Fibroblast of skin of scalp (primary cell): Measurements from ENCODE around the gene EFCC1.
"Not testable (repeated sequence)": the region's sequence is repeated elsewhere in the genome, so short reads cannot be mapped to it uniquely, and the experiment has no call there.

Experiments used
- DNase-seq: peaks from one replicate; pipeline ENCODE4 v3.0.0-alpha.2; 2013

Gene EFCC1

DNA sequence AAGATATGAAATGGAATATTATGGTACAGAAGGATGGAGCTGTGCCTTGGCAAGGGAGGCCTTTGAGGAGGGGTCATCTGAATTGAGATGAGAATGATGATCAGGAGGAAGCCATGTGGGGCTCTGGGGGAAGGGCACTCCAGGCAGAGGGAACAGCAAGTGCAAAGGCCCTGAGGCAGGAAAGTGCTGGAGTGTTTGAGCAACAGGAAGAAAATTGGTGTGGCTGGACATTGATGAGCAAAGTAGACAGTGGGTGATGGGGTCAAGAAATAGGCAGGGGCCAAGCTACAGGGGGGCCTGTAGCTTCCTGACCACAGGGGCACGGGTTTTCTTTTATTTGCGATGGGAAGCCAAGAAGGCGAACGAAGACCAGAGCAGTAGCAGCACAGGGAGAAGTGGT, 56.1 kb downstream of the EFCC1 start:
- no peak for DNase-seq

DNA sequence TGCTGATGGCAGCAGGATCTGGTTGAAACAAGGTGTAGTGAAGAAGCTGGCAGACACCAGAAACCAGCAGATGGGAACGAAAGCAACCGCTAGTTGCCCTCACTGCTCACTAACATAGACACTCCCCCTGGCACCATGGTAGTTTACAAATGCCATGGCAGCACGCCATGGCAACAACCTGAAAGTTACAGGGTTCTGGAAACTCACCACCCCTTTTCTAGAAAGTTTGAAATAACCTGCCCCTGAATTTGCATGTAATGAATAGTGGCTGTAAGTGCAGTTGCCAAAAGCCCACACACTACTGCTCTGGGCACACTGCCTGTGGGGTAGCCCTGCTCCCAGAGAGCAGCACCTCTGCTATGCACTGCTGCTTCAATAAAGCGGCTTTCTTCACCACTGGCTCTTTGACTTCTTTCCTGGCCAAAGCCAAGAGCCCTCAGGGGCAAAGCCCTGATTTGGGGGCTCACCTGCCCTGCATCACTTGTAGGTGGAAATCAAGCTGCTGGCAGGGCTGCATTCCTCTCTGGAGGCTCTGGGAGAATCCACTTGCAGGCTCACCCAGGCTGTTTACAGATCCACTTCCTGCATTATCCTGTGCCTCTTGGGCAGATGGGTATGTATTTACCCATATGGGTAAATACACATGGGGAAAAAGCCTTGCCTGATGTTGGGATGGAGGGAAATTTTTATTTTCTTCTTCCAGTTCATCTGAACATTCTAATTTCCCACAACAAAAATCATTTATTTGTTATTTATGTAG, 57.5 kb downstream of the EFCC1 start:
- DNase-seq: no peak

DNA sequence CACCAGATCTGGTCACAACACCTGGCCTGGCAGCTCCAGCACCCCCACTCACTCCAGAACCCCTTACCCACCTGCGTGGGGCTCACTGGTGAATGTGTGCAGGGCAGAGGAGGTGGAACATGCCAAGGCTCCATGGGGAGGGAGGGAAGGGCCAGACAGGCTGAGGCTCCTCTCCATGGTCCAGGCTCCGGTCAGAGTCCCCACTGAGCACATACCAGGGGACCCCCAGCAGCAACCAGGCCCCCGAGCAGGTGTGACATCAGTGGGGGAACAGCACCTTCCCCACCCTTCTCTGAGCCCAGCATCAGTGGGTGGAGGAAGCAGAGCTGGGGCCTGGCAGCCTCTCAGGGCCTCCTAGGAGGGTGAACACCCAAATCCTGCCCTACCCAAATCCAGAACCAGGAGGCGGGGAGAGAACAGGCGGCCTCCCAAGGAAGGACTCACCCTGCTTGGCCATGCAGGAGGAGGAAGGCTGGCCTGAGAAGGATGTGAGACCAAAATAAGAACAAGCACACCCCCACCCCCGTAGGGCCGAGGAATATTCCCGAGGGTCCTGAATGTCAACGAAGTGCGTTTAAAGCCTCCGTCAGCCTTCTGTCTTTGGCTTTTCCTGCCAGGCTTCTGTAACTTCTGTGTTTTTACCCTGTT, 58.3 kb downstream of the EFCC1 start:
- DNase-seq: no peak

DNA sequence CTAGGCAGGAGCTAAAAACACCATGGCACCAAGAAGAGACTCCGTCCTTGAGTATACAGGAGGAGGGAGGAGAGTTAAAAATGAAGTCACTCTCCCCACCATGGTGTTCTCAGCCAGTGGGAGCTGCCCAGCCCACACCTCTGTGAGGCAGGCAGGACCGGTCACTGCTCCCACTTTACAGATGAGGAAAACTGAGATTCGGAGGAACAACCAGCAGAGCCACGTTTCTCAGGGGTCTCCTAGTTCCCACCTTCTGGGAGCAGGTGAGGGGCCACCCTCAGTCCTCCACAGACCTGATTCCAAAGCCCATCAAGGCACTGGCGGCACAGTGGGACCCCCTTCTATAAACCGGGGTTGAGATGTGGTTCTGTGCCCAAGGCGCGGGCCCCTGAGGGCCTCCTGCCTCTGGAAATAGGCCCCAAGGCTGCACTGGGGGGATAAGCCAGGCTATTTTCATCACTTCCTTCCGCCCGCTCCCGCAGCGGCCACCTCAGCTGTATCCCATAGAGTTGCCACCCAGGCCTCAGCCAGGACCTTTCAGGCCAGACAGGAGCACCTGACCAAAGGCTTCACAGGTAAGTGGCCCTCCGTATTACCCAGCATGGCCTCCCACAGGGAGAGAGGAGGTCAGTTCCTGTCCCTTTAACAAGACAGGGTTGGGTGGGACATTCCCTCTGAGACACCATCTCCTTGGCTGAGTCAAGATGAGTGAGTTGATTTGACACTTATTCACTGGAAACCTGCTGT, 59.3 kb downstream of the EFCC1 start, which contains the start of gene GP9:
TSS of gene GP9 (plus strand) at position 504 of the 747 bp plus-strand sequence. CDS start 961 bp downstream, outside the sequence.
- no peak for DNase-seq

DNA sequence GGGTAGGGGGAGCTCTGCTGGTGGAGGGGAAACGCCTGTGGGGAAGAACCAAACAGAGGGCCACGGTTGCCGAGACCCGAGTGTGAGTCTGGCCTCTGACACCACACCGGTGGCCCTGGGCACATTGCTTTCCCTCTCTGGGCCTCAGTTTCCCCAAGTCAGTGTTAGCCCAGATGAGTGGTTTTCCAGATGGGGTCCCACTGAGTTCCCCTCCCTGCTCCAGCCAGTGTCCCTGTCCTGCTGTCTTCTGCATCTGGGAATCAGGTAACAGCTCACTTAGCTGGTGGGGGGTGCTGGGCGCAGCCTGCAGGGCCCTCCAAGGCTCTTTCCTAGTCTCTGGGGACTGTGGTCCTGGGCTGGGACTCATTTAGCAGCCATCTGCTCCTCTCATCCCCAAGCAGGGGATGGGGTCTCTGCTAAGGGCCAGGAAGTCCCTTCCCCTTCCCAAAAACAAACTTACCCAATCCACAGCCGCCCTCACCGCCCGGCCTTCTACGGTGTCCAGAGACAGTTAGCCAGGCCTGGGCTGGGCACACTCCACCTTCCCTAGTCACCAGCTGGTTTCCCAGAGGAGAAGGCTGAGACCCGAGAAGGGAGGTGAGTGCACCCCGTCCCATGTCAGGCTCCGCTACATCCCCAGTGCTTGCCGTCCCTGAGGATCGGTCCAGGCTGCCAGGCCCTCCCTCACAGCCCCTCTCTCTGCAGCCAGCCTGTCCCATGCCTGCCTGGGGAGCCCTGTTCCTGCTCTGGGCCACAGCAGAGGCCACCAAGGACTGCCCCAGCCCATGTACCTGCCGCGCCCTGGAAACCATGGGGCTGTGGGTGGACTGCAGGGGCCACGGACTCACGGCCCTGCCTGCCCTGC, 60.2 kb downstream of the EFCC1 start:
- DNase-seq: no peak

DNA sequence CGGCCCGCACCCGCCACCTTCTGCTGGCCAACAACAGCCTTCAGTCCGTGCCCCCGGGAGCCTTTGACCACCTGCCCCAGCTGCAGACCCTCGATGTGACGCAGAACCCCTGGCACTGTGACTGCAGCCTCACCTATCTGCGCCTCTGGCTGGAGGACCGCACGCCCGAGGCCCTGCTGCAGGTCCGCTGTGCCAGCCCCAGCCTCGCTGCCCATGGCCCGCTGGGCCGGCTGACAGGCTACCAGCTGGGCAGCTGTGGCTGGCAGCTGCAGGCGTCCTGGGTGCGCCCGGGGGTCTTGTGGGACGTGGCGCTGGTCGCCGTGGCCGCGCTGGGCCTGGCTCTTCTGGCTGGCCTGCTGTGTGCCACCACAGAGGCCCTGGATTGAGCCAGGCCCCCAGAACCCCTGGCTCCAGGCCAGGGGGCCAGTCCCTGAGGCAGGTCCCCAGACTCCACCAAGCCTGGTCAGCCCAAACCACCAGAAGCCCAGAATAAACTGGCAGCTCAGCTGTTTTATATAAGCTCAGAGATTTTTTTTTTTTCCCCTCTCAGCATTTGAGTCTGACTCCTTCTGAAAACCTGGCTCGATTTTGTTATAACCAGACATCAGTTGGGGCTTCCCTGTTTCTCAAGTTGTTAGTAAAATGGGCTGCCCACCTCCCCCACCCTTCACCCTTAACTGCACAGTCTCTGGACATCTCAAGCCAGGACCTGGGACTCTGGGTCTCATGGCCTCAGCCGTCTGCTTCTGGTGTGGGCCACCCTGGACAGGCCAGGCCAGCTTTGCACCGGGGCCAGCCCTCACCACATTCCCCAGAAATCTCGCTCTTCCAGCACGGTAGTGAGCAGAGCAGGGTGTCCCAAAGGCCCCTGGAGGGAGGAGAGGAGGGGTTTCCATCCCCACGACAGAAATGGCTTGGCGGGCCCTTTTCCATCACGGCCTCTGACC, 61.1 kb downstream of the EFCC1 start:
- no peak for DNase-seq

DNA sequence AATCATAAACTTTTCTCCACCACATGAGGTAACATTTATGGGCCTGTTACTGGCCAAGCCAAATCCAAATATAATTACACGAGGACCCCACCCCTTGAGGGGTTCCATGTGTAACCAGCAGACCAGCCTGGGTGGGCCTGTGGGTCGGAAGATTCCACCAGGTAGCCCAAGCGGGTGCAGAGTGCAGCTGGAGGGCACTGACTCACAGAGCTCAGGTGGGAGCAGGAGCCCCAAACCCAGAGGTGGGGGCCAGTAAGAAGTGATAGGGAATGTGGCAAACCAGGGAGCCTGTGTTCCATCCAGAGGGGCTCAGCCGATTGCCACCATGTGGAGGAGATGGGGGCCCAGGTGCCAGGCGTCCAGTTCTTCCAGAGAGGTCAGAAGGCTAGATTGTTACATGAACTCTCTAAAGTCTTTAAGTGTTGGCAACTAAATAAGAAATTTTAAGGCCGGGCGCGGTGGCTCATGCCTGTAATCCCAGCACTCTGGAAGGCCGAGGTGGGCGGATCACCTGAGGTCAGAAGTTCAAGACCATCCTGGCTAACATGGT, 62.1 kb downstream of the EFCC1 start:
- DNase-seq: no peak

DNA sequence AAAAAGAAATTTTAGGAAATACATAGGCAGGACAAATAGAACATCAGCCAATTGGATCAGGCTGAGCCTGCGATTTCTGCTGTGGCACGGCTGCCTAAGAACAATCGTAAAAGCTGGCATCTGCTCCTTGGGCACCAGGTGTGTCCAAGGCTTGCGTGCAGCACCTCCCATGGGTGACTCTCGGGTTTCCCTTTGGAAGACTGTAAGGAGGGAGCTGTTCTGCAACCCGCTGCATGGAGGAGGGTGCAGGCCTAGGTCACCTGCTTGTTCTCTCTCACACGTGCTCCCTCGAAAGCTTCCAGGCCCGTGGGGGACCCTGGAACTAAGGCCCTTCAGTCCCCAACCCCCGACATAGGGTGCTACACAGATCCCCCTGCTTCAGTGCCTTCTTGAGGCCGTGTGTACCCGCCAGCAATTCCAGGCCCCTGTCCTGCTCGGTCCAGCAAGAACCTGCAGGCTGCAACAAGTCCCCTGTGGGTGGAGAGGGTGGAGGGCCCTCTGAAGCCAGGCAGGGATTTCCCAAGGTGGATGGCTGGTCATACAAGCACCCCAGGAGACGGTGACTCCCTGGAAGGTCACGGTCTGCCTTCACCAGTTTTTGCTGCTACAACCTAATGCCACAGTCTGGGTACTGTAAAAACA, 62.9 kb downstream of the EFCC1 start:
- no peak for DNase-seq

DNA sequence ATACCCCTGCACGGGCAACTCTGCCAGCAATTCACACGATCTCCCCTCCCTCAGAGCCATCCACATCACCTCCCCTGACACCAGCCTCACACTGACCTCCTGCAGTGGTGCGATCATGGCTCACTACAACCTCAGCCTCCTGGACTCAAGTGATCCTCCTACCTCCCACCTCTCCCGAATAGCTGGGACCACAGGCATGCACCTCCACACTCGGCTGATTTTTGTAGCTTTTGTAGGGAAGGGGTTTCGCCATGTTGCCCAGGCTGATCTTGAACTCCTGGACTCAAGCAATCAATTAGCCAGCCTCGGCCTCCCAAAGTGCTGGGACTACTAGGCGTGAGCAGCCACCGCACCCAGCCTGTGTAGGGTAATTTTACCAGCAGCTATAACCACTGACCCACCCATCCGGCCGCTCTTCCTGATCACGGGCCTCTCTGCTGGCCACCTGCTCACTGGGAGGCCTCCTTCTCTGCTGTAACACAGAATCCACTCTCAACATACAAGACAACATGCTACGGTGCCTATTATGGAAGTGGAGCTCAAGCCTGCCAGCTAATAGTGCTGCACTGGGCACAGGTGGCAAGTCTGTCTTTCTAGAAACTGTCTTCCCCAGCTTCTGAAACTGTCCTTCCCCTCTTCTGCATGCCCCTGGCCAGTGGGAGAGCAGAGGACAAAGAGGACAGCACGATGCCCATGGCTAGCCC, 64.1 kb downstream of the EFCC1 start:
- no peak for DNase-seq

DNA sequence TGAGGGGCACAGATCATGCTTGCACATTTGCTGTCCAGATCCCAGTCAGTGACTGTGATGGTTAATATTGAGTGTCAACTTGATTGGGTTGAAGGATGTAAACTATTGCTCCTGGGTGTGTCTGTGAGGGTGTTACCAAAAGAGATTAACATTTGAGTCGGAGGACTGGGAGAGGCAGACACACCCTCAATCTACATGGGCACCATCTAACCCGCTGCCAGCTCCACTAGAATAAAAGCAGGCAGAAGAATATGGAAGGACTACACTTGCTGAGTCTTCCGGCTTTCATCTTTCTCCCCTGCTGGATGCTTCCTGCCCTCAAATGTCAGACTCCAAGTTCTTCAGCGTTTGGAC, 64.6 kb downstream of the EFCC1 start:
- no peak for DNase-seq

DNA sequence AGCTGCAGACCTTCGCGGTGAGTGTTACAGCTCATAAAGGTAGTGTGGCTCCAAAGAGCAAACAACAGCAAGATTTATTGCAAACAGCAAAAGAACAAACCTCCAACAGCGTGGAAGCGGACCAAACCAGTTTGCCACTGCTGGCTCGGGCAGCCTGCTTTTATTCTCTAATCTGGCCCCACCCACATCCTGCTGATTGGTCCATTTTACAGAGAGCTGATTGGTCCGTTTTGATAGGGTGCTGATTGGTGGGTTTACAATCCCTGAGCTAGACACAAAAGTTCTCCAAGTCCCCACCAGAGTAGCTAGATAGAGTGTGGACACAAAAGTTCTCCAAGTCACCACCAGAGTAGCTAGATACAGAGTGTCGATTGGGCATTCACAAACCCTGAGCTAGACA, 66.6 kb downstream of the EFCC1 start:
- not testable (repeated sequence) for DNase-seq

DNA sequence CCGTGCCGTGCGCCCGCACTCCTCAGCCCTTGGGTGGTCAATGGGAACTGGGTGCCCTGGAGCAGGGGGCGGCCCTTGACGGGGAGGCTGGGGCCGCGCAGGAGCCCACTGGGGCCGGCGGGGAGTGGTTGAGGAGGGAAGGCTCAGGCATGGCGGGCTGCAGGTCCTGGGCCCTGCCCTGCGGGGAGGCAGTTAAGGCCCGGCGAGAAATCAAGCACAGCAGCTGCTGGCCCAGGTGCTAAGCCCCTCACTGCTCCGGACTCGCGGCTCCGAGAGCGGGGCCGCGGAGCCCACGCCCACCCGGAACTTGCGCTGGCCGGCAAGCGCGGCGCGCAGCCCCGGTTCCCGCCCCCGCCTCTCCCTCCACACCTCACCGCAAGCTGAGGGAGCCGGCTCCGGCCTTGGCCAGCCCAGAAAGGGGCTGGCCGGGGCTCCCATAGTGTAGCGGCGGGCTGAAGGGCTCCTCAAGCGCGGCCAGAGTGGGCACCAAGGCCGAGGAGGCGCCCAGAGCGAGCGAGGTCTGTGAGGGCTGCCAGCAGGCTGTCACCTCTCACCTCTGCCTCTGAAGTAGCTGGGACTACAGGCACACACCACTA, 67.3 kb downstream of the EFCC1 start:
- DNase-seq: no peak

DNA sequence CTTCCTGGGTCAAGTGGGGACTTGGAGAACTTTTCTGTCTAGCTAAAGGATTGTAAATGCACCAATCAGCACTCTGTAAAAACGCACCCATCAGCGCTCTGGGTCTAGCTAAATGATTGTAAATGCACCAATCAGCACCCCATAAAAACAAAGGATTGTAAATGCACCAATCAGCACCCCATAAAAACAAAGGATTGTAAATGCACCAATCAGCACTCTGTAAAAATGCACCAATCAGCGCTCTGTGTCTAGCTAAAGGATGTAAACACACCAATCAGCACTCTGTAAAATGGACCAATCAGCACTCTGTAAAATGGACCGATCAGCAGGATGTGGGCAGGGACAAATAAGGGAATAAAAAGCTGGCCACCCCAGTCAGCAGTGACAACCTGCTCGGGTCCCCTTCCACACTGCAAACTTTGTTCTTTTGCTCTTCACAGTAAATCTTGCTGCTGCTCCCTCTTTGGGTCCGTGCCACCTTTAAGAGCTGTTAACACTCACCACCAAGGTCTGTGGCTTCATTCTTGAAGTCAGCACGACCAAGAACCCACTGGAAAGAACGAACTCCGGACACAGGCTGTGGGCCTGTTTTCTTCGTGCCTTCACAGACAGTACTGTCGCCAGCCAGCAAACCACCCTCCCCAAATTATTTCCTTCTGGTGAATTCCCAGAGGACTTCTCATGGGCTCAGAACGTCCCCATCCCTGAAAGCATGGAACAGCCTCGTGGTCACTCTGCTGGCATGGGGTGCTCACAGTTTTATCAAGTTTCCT, 68.4 kb downstream of the EFCC1 start:
- DNase-seq: not testable (repeated sequence)

DNA sequence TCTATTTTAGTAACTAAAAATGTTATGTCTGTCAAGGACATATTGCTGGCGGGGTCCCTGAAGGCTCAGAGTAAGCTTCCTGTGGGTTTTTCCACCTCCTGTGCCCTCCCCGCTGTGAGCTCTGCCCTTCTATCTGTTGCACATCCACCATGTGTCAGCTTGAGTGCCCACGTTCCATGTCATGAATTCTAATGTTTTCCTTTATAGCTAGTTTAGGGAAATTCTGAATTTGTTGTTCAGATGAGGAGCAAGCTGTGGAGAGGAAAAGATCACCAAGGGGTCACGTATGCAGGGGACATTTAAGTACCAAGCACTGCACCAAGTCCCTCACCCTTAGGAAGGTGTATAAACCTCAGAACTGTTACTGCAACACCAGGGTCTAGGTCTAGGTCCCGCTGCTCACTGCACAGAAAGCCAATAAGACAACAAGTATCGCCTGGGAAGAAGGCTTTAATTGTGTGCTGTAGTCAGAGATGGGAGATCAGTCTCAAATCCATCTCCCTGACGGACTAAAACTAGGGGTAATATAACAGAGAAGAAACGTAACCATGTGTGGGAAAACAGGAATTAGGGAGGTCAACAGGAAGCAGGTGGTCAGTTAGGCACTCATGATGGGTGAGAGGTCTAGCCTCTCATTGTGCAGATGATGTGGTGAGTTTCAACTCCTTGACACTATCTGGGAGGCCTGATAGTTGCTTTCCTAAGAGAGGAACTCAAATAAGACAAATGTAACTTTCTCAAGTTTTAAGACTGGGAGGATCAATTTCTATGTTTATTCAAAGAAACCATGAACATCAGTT, 69.2 kb downstream of the EFCC1 start:
- no peak for DNase-seq

DNA sequence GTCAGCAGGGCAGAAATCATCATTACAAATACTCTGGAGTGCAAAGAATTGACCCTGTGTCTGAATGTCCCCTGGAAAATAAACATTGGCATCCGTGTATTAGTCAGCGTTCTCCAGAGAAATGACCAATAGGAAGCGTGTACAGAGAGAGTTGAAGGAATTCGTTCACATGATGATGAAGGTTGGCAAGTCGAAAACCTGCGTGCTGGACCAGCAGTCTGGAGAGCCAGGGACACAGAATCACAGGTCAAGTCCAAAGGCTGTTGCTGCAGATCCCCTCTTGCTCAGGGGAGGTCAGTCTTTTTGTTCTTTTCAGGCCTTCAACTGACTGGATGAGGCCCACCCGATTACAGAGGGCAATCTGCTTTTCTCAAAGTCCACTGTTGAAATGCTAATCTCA, 76.1 kb downstream of the EFCC1 start:
- no peak for DNase-seq

DNA sequence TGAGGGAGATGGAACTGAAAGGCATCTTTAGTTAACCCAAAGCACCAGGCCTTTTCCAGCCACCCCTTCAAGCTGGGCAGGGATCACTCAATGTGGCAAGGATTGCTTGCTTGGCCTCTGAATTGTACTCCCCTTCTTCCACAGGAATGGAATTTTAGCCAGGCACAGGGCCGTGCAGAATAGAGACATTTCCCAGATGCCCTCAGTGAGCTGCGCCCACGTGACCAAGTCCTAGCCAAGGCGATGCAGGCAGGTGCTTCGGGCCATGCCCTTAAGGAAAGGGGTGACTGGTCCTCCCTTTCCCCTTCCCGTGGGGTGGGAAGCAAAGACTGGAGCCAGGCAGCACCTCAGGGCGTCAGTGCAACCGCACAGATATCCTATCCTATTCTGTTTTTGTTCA, 77.4 kb downstream of the EFCC1 start:
- no peak for DNase-seq

DNA sequence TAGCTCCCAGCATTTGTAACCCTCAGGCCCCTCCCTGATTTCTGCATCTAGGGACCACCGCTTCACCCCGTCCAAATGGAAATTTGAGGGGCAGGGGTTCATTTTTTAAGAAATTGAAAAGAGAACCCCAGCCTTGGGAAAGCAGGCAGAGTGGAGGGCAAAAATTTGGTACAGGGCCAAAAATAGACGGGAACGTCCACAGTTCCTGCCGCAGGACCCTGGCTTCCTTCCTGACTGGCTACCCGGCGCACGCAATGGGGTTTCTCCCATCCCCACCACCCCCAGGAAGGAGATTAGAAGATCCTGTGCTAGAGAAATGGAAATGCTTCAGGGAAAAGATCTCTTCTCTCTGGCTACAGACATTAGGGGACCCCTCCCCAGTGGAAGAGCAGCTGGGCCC, 80.4 kb downstream of the EFCC1 start:
- DNase-seq: no peak

DNA sequence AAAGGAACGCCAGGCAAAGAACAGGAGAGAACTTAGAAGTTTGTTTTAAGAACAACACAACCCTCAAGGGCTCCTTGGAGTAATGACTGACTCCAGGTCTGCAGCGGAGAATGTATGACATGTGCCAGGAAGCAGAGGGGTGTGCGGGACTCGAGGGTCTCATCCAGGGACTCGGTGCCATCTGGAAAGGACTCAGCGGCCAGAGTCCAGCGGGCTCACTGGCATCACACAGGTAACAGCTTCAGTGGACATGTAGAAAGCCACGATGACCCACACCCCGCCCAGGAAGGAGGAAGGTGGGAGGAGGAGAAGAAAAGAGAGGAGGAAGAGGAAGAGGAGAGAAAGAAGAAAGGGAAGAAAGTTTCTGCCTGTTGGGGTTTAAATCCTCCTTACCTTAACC, 80.9 kb downstream of the EFCC1 start:
- no peak for DNase-seq
